ENCODE results near the gene RNF113B.

- no peak for TF ChIP-seq EZH2 (IDR thresholded peaks at IDR 0.05; ENCODE audit: low read depth)
- no peak for TF ChIP-seq CTCF (conservative IDR thresholded peaks at IDR 0.05)
Observed at GRCh38 chr13:98133946-98134345, 43.1 kb downstream of the RNF113B start.

Data from PC-9 (cell line).